ENCODE data around the gene CAMTA1. TPM values are rescaled to one million over a fixed set of nuclear protein-coding genes. Genes with fewer than 3 reads are reported as not detected.

CAMTA1 gene
- total RNA-seq, 1 experiment from 2014 or later: 69.5 TPM

- no peak for TF ChIP-seq SP1 (IDR thresholded peaks at IDR 0.05; ENCODE audit: low read depth)
- TF ChIP-seq MAX (IDR thresholded peaks at IDR 0.05): no peak
- TF ChIP-seq EGR1 (IDR thresholded peaks at IDR 0.05; ENCODE audit: low read depth): no peak
- no peak for TF ChIP-seq EZH2phosphoT487 (IDR thresholded peaks at IDR 0.05; ENCODE audit: borderline replicate concordance)
- no peak for TF ChIP-seq SRF (IDR thresholded peaks at IDR 0.05; ENCODE audit: low read depth)
- TF ChIP-seq YY1 (IDR thresholded peaks at IDR 0.05; ENCODE audit: extremely low read depth, insufficient replicate concordance, low read depth, low read length): no peak
- TF ChIP-seq, protein P1, sequence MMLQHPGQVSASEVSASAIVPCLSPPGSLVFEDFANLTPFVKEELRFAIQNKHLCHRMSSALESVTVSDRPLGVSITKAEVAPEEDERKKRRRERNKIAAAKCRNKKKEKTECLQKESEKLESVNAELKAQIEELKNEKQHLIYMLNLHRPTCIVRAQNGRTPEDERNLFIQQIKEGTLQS (IDR thresholded peaks at IDR 0.05): no peak
- no peak for TF ChIP-seq SIN3A (IDR thresholded peaks at IDR 0.05; ENCODE audit: low read depth)
Observed at GRCh38 chr1:6771441-6771769, 13.8 kb upstream of the CAMTA1 start (continued).

DNA sequence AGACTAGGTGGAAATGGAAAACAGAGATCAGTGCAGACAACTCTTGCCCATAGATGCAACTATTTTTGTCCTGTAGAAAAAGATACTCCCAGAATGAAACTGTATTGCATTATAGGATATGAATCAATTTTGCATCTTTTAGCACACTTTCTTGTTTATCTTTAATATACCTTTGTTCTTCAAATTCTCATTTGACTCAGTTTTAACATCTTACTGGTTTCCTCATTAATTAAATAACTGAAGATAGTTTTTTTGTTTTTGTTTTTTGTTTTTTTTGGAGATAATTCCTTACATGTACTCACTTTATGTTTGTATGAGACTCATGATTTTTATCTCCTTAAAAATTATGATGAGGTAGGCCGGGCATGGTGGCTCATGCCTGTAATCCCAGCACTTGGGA lies 10.9 kb upstream of the CAMTA1 start:
- no TSS peak for BruUV-seq (replicated peaks)
- Histone ChIP-seq H3K27me3 (ENCODE audit: insufficient read depth, low read length) (peaks cover 4% of the 10 kb centered on the region; the same call in 1 of the 2 replicates), H3K9me2 (ENCODE audit: insufficient read depth) (no peaks in the 10 kb centered on the region), H4K20me1 (ENCODE audit: insufficient read depth) (no peaks in the 10 kb centered on the region), H3K27ac (ENCODE audit: low read depth, low read length) (no peak overlapping the region), H3K4me3 (replicated peaks in 1 of 2; ENCODE audit: low read depth in 1 of 2, low read length in 2 of 2) (no peak overlapping the region), H3K4me1 (ENCODE audit: control insufficient read depth in 1 of 2, insufficient read depth in 2 of 2, low read length in 2 of 2) (peaks cover 0 to 4% of the 10 kb centered on the region in 2 experiments; a peak in 1 of 4 replicates), H2AFZ (ENCODE audit: low read depth, low read length, poor library complexity, severe bottlenecking) (no peak overlapping the region), H3K36me3 (ENCODE audit: control insufficient read depth in 1 of 2, insufficient read depth in 2 of 2, low read length in 2 of 2) (no peaks in the 10 kb centered on the region), H3K9ac (ENCODE audit: low read length) (no peak overlapping the region), H3K79me2 (ENCODE audit: insufficient read depth, low read length) (no peaks in the 10 kb centered on the region), H3K9me3 (ENCODE audit: control insufficient read depth in 1 of 2, insufficient read depth in 1 of 2, low read depth in 1 of 2, low read length in 2 of 2) (no peaks in the 10 kb centered on the region), H3K4me2 (ENCODE audit: low read length) (no peak overlapping the region)
- ATAC-seq (no peak), DNase-seq (ENCODE audit: low read depth, low spot score) (no peak)
- TF ChIP-seq, protein P2, sequence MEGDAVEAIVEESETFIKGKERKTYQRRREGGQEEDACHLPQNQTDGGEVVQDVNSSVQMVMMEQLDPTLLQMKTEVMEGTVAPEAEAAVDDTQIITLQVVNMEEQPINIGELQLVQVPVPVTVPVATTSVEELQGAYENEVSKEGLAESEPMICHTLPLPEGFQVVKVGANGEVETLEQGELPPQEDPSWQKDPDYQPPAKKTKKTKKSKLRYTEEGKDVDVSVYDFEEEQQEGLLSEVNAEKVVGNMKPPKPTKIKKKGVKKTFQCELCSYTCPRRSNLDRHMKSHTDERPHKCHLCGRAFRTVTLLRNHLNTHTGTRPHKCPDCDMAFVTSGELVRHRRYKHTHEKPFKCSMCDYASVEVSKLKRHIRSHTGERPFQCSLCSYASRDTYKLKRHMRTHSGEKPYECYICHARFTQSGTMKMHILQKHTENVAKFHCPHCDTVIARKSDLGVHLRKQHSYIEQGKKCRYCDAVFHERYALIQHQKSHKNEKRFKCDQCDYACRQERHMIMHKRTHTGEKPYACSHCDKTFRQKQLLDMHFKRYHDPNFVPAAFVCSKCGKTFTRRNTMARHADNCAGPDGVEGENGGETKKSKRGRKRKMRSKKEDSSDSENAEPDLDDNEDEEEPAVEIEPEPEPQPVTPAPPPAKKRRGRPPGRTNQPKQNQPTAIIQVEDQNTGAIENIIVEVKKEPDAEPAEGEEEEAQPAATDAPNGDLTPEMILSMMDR (IDR thresholded peaks at IDR 0.05 in 2 of 3, conservative IDR thresholded peaks at IDR 0.05 in 1 of 3; ENCODE audit: borderline replicate concordance in 1 of 3, insufficient read depth in 1 of 3, low read depth in 2 of 3, low read length in 2 of 3): no peak
- TF ChIP-seq POLR2AphosphoS5 (IDR thresholded peaks at IDR 0.05; ENCODE audit: low read depth, low read length) (no peak), POLR2A (IDR thresholded peaks at IDR 0.05; ENCODE audit: borderline replicate concordance, extremely low read depth, insufficient read depth, insufficient read length) (no peak), ZFX (IDR thresholded peaks at IDR 0.05) (no peak), ELF1 (IDR thresholded peaks at IDR 0.05; ENCODE audit: borderline replicate concordance, low read depth) (no peak), CEBPB (IDR thresholded peaks at IDR 0.05; ENCODE audit: low read depth) (no peak), FOSL1 (IDR thresholded peaks at IDR 0.05; ENCODE audit: low read depth) (no peak)
- ChIA-PET POLR2A (no interaction called here), RAD21 (ENCODE audit: low non-redundant PET in 1 of 2, low total read pairs in 2 of 2, uncharacterized antibody in 2 of 2, unreplicated experiment in 2 of 2) (no interaction called here), CTCF (no interaction called here)
- intact Hi-C loops (cut with micrococcal nuclease): no loop called here

Measured in HCT116 (cell line).